ENCODE results near the gene ZNF280C. TPM values are rescaled to one million over a fixed set of nuclear protein-coding genes. Genes with fewer than 3 reads are reported as not detected.
A peak's percentile ranks its signal among the peaks of the same experiment; 100 is the strongest.
"Not testable (repeated sequence)": the region's sequence is repeated elsewhere in the genome, so short reads cannot be mapped to it uniquely, and the experiment has no call there.

ZNF280C gene, protein sequence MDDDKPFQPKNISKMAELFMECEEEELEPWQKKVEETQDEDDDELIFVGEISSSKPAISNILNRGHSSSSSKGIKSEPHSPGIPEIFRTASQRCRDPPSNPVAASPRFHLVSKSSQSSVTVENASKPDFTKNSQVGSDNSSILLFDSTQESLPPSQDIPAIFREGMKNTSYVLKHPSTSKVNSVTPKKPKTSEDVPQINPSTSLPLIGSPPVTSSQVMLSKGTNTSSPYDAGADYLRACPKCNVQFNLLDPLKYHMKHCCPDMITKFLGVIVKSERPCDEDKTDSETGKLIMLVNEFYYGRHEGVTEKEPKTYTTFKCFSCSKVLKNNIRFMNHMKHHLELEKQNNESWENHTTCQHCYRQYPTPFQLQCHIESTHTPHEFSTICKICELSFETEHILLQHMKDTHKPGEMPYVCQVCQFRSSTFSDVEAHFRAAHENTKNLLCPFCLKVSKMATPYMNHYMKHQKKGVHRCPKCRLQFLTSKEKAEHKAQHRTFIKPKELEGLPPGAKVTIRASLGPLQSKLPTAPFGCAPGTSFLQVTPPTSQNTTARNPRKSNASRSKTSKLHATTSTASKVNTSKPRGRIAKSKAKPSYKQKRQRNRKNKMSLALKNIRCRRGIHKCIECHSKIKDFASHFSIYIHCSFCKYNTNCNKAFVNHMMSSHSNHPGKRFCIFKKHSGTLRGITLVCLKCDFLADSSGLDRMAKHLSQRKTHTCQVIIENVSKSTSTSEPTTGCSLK
- total RNA-seq, result 5.0 TPM

DNA sequence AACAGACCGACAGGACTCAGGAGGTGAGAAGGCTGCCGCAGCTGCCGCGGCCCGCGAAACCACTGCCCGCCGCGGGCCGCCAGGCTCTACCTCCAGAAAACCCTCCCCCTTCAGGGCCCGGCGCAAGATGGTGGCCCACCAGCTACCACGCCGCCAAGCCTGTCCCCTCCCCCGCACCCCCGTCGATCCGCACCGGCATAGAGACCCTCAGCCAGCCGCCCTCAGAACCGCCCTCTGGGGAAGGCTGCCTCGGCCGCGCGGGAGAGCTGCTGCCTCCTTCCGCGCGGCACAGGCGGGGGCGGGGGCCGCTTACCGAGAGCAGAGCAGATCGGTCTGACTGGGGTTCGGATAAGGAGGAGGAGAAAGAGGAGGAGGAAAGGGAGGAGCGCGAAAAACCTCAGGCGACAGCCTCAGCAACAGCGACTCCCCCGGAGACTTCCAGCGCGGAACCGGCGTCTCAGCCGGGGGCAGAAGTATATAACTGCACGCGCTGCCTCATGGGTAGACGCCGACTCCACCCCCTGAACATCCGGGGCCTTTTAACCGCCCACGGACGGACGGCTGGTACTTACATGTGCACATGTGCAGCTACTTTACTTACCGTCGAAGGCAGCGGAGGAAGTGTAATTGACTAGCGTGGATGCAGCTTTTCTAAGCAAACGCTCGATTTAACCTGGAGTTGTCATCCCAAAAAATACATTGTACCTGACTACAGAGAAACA, at the start of gene ZNF280C:
TSS of gene ZNF280C (minus strand) at position 451 of the 722 bp plus-strand sequence. CDS start 8,450 bp downstream, outside the sequence.
- DNase-seq, result peak; percentile 79

DNA sequence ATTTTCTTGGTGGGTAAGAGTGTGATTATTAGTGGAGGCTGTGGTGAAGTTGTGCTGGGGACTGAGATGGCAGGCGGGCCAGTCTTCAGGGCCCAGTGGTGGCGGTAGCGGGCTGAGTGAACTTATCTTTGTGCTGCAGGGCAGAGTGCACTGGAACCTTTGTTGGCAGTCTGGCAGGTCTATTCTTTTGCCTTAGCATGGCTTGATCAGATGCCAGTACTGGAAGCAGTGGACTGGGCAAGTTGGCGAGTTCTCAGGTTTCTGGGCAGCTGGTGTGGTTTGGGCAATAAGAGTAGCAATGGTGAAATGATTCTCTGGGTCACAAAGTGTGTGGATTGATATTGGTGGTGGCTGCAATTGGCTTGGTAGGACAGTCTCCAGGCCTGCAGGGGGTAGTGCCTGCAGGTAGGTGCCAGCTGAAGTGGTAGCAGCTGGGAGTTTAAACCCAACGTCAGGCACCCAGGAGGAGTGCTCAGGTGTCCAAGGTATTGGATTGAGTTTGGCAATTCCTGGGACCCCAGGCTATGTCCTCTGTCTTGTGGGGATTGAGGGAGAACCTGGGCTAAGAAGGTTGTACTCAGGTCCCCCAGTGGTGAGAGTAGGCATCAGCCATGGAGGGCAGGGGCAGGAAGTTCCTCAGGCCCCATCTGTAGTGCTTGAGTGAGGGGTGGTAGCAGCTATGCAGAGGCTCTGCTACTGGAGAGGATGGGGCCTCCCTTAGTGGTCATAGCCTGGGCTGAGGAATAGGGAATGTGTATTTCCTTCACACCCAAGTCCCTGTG, 36.1 kb upstream of the ZNF280C start:
- DNase-seq, result no peak

DNA sequence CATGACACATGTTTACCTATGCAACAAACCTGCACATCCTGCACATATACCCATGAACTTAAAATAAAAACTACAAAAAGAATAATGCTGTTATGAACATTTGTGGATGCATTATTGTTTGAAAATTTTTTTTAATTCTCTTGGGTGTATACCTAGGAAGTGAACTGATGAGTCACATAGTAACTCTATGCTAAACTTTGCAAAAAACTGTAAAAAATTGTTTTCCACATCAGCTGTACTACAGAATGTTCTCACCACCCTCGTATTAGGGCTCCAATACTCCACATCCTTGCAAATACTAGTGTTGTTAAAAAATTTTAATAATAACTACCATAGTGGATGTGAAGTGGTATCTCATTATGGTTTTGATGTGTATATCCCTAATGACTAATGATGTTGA, 33.3 kb upstream of the ZNF280C start:
- no peak for DNase-seq

DNA sequence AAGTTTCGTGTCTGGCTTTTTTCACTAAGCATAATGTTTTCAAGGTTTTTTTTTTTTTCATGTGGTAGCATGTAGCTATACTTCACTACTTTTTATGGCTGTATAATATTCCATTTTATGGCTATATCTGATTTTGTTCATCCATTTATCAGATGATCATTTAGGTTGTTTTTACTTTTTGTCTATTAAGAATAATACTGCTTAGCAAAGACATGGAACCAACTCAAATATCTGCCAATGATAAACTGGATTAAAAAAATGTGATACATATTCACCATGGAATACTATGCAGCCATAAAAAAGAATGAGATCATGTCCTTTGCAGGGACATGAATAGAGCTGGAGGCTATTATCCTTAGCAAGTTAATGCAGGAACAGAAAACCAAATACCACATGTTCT, 32.7 kb upstream of the ZNF280C start:
- DNase-seq, result no peak

DNA sequence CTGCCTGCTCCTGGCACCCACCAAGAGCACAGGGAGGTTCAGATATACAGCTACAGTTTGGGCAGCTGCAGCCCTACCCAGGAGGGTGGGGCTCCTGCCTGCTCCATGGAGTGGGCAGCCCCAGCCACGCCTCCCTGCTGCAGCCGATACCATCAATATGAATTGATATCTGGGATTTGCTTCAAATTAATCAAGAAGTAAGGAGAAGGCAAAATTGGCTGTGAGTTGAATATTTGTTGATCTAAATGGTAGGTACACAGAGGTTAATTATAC, 31.2 kb upstream of the ZNF280C start:
- no peak for DNase-seq

DNA sequence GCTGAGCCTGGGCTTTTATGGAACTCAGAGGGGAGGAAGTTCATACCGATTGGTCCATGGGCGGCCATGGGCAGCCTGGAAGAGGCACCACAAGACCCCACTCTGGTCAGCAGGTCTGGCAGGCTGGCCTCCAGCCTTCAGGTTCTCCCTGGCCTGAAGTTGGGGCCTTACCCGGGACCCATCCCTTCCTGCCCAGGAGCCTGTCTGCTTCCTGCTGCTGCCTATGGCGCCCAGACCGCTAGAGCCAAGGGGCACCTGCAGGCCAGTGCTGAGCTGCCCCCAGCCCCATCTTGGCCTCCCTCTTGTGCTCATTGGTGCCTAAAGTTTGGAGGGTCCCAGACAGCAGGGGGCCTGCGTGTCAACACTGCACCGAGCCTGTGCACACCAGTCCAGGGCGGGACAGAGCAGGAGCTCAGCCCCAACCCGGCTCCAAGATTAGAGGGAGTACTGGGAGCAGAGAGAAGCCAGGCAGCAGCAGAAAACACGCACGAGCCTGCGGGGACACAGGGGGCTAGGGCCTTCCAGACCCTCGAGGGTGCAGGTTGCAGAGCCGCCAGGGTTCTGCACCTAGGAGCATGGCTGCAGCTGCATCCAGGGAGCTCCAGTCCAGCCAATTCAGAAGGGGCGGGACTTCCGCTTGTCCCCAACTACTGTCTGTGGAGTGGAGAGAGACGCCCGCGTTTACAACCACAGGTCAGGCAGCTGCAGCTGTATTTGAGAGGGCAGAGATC, 30.7 kb upstream of the ZNF280C start:
- DNase-seq, result no peak

DNA sequence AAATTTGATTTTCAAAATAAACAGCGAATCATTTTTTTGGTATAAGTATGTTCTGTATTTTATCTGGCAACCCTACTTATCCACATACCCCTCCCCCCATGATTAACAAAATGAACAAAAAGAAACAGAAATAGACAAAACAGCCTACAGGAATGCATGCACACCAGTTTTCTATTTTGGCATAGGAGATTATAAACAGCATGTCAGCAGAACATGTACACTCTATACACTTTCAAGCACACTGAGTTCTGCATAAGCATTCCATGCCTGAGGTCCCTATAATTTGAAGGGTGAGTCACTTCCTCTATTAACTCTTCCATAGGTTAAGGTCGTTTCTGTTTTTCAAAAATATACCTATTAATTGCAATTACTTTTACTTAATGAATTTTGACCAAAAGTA, 28.0 kb upstream of the ZNF280C start:
- no peak for DNase-seq

DNA sequence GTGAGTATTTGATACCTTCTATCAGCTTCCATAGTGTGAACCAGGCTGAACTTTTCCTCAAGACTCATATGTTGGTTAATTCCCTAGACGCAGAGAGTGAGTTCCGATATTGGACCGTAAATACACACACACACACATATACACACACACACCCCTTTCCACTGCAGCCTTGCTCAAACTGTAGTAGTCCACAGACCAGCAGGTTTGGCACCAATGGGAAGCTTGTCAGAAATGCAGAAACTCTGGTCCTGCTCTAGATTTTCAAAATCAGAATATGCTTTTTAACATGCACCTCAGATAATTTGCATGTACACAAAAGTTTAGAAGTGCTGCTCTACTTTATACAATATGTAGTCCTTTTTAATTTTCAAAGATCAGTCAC, 27.6 kb upstream of the ZNF280C start:
- no peak for DNase-seq

DNA sequence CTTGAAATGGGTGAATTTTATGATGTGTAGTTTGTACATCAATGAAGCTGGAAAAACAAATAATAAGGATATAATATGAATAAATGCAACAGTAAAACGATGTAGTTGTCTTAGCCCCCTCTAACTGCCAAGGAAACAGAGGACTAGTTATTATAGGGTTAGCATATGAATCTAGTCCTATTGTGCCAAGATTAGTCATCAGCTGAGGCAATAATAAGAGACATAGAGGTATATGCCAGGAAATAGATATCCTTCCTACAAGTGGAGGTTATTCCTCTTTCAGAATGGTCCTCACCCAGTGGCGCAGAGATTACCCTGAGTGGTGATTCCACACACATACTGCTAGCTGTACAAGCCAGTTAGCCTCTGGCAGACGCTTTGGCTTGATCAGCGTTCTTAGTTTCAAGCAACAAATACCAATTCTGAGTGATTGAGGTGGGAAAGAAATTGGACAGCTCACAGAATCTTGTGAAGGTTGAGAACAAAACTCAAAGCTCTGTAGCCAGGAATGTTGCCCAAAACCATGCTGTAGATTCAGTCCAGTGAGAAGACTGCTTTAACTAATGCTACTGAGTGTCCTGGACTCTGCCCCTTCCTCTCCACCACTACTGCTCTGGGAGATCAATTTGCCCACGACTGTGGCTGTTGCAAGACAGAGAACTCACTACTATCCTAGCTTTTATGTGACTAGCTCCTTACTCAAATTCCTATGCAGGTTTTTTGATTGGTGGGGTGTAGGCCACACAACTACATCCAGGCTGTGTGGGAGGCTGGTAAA, 27.0 kb upstream of the ZNF280C start:
- DNase-seq, result no peak

DNA sequence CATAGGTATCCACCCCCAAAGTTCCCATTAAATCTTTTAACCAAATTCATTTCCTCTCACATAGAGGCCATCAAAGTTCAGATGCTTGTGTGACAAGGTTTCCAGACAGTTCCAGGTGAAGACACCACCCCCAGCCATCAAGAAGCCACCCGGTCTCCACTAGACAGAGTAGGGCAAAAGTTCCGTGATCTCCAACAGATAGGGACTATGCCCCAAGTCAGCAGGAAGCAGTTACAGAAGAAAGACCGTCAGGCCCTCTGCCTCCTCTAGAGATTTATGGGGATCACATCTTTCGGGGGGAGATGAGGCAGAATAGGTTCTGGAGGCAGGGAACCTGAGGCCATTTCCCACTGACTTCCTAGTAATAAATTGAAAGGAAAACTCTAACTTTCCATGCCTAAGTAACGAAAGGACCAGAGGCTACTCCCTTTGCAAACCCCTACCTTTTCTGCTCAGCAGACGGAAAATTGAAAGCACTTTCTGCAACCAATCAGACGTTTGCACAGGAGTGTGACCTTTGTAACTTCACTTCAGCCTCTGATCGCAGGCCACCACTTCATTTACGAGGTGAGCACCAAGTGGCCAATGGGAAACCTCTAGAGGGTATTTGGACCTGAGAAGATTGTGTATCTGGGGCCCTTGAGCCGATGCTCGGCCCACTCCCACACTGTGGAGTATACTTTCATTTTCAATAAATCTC, 18.5 kb upstream of the ZNF280C start:
- no peak for DNase-seq

DNA sequence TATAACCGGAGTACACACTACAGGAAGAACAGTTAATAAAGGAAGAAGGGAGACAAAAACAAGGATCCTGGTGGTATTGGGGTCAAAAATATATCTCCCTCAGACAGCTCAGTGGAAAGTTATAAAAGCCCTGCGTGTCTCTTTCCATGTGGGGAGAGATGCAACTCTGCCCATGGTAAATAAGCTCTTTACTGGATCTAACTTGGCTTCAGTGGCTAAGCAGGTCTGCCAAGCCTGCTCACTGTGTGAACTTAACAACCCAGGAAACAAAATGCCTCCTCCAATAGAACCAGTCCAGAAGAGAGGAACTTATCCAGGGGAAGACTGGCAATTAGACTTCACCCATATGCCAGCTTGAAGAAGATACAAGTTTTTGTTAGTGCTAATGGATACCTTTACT, 17.0 kb upstream of the ZNF280C start:
- DNase-seq, result no peak

DNA sequence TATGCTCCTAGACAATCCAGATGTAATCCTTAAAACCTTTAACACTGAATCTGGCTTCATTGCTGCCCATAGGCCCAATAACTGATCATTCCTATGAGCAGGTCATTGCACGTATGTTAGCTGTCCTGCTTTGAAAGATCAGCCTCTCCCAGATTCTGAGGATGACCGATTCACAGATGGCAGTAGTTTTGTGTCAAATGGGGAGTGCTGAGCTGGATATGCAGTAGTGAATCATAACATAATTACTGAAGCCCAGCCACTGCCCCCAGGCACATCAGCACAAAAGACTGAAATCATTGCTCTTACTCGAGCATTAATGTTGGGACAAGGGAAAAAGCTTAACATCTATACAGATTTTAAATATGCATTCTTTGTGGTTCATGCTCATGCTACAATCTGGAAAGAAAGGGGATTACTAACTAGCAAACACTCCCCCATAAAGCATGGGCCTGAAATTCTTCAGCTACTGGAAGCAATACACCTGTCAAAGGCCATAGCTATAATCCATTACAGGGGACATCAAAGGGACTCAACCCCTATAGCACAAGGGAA, 16.4 kb upstream of the ZNF280C start:
- DNase-seq, result no peak

DNA sequence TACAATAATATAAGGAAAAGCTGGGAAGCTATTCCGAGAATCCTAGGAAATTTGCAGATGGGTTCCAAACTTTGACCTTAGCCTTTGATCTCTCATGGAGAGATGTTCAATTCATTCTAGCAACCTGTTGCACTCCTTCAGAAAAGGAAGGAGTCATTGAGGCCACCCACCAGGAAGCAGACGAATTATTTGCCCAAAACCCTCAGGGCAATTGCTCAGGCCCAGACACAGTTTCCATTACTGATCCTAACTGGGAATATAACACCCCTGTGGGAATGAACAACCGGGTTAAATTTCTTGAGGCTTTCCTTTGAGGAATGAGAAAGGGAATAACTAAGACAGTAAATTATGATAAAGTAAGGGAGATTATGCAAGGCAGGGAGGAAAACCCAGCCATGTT, 13.5 kb upstream of the ZNF280C start:
- DNase-seq, result no peak

DNA sequence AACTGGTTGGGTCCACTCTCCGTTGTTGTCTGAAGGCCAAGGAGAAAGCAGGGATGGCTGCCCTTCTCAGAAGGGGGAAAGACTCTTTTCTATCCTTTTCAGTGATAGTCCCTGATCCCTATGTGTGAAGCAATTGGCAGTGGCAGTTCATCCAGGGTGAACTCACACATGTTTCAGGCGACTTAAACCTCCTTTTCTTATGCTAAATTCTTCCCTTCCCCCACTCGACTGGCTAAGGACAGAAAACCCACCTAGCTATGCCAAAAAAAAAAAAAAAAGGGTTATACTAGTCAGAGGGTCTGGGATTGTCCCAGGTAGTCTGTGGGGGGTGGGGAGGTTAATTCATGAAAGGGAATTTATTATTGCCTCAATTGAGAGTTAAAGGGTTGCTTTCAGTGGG, 12.2 kb upstream of the ZNF280C start:
- DNase-seq, result no peak

DNA sequence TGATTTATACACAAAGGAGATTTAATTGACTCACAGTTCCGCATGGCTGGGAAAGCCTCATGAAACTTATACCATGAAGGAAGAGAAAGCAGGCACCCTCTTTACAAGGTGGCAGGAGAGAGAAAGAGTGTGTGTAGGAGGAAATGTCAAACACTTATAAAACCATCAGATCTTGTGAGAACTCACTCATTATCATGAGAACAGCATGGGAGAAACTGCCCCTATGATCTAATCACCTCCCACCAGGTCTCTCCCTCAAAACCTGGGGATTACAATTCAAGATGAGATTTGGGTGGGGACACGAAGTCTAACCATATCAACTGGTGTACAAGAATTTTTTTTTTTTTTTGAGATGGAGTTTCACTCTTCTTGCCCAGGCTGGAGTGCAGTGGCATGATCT, 3.6 kb upstream of the ZNF280C start:
- DNase-seq, result not testable (repeated sequence)

DNA sequence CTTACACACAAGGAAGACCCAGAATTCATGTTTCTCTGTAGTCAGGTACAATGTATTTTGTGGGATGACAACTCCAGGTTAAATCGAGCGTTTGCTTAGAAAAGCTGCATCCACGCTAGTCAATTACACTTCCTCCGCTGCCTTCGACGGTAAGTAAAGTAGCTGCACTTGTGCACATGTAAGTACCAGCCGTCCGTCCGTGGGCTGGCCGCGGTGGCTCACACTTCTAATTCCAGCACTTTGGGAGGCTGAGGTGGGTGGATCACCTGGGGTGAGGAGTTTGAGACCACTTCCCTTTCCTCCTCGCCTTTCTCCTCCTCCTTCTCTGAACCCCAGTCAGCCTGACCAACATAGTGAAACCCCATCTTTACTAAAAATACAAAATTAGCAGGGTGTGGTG, 692 bp upstream of the ZNF280C start:
- DNase-seq, result not testable (repeated sequence)

DNA sequence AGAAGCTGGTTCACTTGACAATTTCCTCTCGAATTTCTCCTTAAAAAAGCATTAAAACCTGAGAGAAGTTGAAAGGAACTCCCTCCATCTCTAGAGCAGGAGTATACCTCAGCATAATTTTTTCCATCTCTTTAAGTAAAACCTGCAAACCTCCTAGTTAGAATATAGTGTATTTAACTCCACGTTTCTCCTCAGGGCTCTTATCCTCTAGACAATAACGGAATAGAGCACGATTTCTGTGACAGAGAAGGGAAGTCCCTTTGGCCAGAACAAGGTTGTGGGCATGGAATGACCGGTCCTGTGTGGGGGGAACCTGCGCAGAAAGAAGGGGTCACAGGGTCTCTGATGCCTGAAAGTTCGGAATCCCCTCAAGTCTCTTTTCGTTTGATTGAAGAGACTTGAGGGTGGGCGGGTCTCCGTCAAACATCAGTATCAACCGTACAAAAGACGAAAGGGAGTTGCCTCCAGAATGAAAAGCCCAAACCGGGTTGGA, 697 bp downstream of the ZNF280C start:
- DNase-seq, result no peak

DNA sequence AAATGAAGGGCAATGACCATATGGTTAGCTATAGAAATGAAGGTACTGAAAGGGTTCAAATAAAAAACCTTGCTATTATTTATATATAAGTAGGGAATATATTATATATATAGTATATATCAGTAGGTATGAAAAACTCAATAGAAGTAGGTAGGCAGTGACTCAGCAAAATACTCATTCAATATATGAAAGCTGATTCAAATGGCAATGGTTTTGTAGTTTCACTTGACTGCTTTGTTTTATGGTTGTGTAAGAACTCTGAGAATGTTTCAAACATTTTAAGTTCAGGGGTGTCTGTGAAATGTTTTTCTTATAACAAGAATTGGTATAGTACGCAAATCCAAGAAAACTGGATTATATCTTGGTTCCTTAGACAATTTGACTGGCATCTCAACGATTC, 4.1 kb downstream of the ZNF280C start:
- no peak for DNase-seq

DNA sequence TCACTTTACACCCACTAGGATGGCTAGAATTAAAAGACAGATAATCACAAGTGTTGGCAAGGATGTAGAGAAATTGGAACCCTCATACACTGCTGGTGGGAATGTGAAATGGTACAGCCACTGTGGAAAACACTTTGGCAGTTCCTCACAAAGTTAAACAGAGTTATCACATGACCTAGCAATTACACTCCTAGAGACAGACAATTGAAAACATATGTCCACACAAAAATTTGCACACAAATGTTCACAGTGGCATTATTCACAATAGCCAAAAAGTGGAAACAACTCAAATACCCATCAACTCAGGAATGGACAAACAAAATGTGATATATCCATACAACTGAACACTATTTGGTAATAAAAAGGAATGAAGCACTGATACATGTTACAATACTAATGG, 5.7 kb downstream of the ZNF280C start:
- DNase-seq, result peak; percentile 0

DNA sequence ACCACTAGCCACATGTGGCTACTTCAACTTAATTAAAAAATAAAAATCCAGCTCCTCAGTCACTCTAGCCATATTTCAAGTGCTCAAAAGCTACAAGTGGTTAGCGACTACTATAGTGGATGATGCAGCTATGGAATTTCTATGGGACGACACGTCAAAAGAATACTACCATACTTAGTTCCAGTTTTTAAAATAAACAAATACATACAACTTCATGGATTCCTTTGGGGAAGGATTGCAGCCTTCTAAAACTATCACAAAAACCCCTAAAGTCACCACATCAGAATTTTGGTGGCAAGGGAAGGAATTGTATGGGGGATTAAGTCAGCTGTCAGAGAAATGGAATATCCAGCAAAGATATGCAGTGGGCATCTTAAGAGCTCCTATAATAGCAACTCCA, 6.5 kb downstream of the ZNF280C start:
- DNase-seq, result no peak

All from skin of body (tissue), 2 donors.